Measurements from ENCODE around the gene PACRG. TPM values are rescaled to one million over a fixed set of nuclear protein-coding genes. Genes with fewer than 3 reads are reported as not detected.

PACRG gene
- total RNA-seq, 1 donor from 2014 or later, result 2.4 TPM

GRCh38 chr6:163240556-163240955 lies 512.8 kb downstream of the PACRG start:
- Mint-ChIP-seq H3K9me3 (ENCODE audit: low read depth) (no peaks in the 10 kb centered on the region), H3K36me3 (ENCODE audit: insufficient read depth) (no peaks in the 10 kb centered on the region), H3K27me3 (no peaks in the 10 kb centered on the region), H3K4me1 (ENCODE audit: low read depth) (peaks cover 13% of the 10 kb centered on the region), H3K27ac (no peak overlapping the region), H3K4me3 (ENCODE audit: low read depth) (no peak overlapping the region)
- DNase-seq (ENCODE audit: low spot score, unreplicated experiment), result no peak
- no peak for TF ChIP-seq CTCF (IDR thresholded peaks at IDR 0.05; ENCODE audit: unreplicated experiment)

GRCh38 chr6:163241683-163242082 lies 513.9 kb downstream of the PACRG start:
- Mint-ChIP-seq H3K9me3 (ENCODE audit: low read depth) (peaks cover 4% of the 10 kb centered on the region), H3K27me3 (no peaks in the 10 kb centered on the region), H3K27ac (no peak overlapping the region), H3K4me3 (ENCODE audit: low read depth) (no peak overlapping the region), H3K4me1 (ENCODE audit: low read depth) (peaks cover 13% of the 10 kb centered on the region), H3K36me3 (ENCODE audit: insufficient read depth) (no peaks in the 10 kb centered on the region)
- TF ChIP-seq CTCF (IDR thresholded peaks at IDR 0.05; ENCODE audit: unreplicated experiment), result no peak
- DNase-seq (ENCODE audit: low spot score, unreplicated experiment), result no peak

GRCh38 chr6:163243083-163243482 lies 515.3 kb downstream of the PACRG start:
- no peaks in the 10 kb centered on the region for H3K36me3 Mint-ChIP-seq (ENCODE audit: insufficient read depth)
- peaks cover 18% of the 10 kb centered on the region for H3K4me1 Mint-ChIP-seq (ENCODE audit: low read depth)
- no peak for TF ChIP-seq CTCF (IDR thresholded peaks at IDR 0.05; ENCODE audit: unreplicated experiment)
- DNase-seq (ENCODE audit: low spot score, unreplicated experiment), result no peak
- H3K4me3 Mint-ChIP-seq (ENCODE audit: low read depth), result no peak overlapping the region
- H3K9me3 Mint-ChIP-seq (ENCODE audit: low read depth), result peaks cover 4% of the 10 kb centered on the region
- H3K27ac Mint-ChIP-seq, result no peak overlapping the region
- no peaks in the 10 kb centered on the region for H3K27me3 Mint-ChIP-seq

- Mint-ChIP-seq H3K4me3 (ENCODE audit: low read depth) (no peak overlapping the region), H3K27me3 (no peaks in the 10 kb centered on the region), H3K36me3 (ENCODE audit: insufficient read depth) (no peaks in the 10 kb centered on the region), H3K4me1 (ENCODE audit: low read depth) (peaks cover 18% of the 10 kb centered on the region), H3K27ac (no peak overlapping the region), H3K9me3 (ENCODE audit: low read depth) (peaks cover 4% of the 10 kb centered on the region)
- DNase-seq (ENCODE audit: low spot score, unreplicated experiment), result no peak
- TF ChIP-seq CTCF (IDR thresholded peaks at IDR 0.05; ENCODE audit: unreplicated experiment), result no peak
Measured at GRCh38 chr6:163243692-163244589, 516.2 kb downstream of the PACRG start.

- no peak overlapping the region for H3K27ac Mint-ChIP-seq
- H3K27me3 Mint-ChIP-seq, result no peaks in the 10 kb centered on the region
- DNase-seq (ENCODE audit: low spot score, unreplicated experiment), result no peak
- H3K4me3 Mint-ChIP-seq (ENCODE audit: low read depth), result no peak overlapping the region
- peaks cover 4% of the 10 kb centered on the region for H3K9me3 Mint-ChIP-seq (ENCODE audit: low read depth)
- no peaks in the 10 kb centered on the region for H3K36me3 Mint-ChIP-seq (ENCODE audit: insufficient read depth)
- peaks cover 17% of the 10 kb centered on the region for H3K4me1 Mint-ChIP-seq (ENCODE audit: low read depth)
- no peak for TF ChIP-seq CTCF (IDR thresholded peaks at IDR 0.05; ENCODE audit: unreplicated experiment)
Measured at GRCh38 chr6:163248051-163248450, 520.3 kb downstream of the PACRG start.

Measured in progenitor cell of endocrine pancreas (in vitro differentiated cells).